Occipital lobe (tissue), 2 donors: ENCODE measurements around the gene CHURC1. TPM values are rescaled to one million over a fixed set of nuclear protein-coding genes. Genes with fewer than 3 reads are reported as not detected.

Experiments used
- DNase-seq: peaks from one replicate; lab custom pipeline; 2025; lab: John Stamatoyannopoulos, UW
- total RNA-seq: library from RNA; depleted of rRNA; stranded (reverse); fragments of >200 nt; gene quantifications from one replicate; pipeline ENCODE4 v1.2.3, GENCODE V29; 2014

The CHURC1 gene
- 32.0 TPM for total RNA-seq

DNA sequence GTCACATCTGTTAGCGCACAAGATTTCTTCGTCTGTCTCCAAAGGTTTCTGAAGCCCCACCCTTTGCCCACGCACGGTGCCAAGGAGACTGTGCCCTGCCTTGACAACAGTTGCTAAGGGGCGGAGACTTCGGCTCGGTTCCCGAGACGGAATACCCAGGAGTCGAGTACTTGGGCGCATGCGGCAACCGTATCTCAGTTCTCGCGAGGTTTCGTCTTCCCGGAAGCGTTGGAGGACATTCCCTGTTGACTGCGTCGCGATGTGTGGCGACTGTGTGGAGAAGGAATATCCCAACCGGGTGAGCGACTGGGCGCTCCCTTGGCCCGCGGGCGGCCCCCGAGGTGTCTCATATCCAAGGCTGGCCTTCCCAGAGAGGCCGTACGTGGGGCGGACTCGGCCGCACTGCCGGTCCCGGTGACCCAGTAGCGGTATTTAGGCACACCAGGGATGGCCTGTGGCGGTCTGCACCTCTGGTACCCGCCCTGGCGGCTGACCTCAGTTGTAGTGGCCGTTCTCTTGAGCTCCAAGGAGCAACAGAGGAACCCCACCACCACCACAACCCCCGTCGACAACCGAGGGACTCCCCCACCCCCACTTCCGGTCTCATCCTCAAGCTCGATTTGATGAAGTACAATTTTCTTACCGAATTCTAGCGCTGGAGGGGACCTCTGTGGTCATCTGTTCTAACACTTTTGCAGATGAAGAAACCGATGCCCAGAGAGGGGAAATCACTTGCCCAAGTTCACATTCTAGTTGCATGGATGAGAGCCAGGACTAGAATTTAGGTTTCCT, at the start of gene CHURC1:
TSS of gene CHURC1 (plus strand) at position 219 of the 792 bp plus-strand sequence. CDS start at position 260, 41 bp downstream.
- peak; percentile 97 for DNase-seq

DNA sequence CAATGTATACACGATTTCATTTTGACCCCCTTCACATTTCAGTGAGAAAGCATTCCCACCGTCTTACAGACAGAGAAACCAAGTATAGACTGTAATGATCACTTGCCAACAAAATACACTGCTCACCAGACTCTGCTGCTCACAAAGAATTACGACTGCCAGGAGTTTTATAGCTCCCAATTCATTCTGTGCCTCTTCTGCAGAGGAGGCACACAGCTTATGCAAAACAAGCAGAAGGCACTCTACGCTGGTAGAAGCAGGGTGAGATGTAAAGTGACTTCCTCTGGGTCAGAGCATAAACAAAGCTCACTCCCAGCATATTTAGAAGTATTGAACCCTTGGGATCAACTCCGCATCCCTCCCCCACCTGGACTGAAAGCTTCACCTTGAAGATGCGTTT, 49.1 kb upstream of the CHURC1 start:
- no peak for DNase-seq

DNA sequence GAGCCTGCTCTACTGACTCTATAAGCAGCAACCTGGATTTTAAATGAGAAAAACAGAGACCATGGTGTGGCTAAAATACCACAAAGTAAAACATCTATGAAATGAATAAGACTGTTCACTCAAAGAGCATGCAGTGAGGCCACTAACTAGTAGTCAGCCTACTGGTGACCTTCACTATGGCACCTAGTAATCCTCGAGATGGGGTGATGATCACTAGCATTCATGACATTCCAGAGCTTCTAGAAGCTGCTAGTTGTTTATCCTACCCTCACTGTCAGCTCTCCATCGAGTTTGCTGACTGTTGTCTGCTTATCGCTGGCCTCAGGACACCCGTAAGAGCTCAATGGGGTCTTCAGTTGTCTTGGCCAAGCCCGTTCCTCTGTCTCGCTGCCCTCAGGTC, 48.3 kb upstream of the CHURC1 start:
- no peak for DNase-seq

DNA sequence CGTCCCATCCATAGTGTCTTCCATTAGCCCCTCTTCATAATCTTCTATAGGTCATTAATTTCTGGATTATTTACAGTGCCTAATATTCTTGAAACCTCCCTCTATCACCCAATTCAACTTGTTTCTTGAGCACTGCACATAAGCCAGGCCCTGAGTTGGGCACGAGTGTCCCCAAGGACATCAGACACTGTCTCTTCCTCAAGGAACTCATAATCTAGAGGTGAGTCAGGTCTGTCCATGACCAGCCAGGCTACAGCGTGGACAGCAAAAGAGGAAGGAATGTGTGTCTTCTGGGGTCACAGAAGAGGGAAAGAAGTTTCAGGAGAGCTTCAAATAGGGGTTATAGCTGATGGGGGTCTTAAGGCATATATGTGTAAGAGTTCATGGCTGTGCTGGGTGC, 47.1 kb upstream of the CHURC1 start:
- DNase-seq = no peak

DNA sequence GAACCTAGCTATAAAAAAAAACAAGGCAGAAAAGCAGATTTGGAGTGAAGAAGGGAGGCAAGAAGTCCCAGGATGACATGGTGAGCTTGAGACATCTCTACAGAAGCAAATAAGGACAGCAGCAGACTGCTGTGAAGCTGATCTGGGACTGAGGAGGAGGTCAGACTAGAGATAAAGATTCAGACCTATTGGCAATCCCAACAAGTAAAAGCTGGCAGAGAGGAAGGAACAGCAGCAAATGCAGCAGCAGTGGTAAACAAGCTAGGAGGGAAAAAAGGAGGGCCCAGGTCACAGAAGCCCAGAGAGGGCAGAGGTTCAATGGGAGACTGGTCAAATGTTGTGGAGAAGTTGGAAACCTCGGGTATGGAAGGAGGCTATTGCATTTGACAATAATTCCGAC, 45.9 kb upstream of the CHURC1 start:
- DNase-seq = no peak

DNA sequence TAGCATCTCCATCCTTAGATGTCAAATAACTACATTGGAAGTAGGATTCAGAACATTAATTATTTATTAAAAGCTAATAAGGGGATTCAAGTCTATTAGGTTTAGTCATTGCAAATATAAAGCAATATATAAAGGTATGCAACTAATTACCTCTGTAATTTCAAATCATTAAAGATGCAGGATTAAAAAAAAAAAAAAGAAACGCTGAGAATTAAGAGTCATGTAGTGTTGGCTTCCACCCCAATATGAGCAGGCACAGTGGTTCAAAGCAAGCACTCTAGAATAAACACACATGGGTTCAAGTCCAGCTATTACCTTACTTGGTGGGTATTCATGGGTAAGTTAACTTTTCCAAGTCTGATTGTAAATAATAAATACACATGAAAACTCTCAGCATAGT, 45.4 kb upstream of the CHURC1 start:
- DNase-seq = no peak

DNA sequence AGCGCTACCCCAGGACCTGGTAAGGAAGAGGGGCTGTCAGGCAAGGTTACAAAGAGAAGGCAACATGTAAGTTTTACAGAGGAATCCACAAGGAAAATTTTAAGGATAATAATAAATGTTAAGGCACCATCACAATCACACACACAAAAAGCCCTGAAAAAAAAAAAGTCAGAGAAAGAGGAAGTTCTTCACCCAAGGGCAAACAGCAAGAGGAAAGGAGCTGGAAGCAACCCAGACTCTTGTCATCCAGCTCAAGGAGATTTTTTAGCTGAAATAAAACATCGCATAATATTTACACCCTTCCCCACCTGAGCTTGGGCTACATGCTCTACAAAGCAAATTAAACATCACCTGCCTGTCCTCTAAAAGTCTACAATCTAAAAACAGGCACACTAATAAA, 44.1 kb upstream of the CHURC1 start:
- DNase-seq = no peak

DNA sequence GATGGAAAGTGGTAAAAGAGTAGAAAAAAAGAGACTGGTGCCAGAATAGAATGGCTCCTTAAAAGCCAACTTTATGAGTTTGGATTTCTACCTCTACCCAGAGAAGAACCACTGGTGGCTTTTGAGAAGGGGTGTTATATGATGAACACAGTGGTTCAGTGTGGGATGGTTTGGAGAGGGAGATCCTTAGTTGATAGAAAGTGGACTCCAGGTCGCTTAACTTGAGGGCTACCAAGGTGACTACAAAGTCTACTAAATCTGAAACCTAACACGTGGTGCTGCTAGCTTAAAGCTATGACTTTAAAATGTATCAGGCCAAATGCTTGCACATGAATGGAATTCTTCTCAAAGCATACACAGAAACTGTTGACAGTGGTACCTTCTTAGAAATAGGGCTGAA, 42.9 kb upstream of the CHURC1 start:
- no peak for DNase-seq

DNA sequence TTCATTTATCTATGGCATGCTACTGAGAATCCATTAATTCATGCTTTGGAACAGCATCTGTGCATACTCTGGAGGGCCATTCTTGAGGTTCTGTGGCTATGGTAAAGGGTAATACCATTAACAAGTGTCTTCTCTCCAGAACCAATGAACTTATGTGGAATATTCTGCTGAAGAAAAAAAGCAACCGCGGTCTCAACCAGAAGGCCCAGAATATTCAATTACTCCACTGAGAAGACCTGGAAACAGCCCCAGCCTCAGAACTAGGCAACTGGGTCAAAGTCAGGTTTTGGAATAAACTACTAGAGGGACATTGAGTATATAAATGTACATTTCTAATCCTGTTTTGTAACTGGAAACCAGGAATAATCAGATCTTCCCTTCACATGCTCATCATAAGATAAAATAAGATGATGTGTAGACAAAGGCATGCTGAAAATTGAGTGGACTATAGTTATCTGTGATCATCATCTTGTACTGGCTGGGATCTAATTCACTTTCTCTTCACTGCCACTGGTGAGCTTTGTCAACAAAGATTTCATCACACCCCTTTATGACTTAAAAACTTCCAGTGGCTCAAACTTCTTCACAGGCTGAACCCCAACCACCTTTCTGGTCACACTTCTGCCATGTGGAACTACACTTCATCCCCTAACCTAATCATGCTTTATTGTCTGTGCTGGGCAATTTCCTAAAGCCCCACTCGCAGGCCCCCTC, 40.6 kb upstream of the CHURC1 start:
- no peak for DNase-seq

DNA sequence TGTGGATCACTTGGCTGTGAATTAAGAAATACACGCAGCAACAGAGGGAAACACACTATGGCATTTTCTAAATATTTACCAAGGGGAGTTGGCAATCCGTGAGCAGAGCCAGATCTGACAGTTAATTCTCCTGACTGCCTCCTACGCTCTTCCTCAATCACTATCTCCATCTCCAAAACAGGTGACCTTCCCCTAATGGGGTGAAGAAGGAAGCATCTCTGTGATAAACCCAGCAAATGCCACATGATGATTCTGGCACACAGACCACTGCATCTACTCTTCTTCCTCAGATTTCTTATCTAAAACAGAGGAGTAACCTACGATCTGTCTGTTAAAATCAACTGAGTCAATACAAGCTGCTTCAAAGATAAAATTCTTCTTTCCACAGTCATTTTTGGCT, 38.9 kb upstream of the CHURC1 start:
- DNase-seq = no peak

DNA sequence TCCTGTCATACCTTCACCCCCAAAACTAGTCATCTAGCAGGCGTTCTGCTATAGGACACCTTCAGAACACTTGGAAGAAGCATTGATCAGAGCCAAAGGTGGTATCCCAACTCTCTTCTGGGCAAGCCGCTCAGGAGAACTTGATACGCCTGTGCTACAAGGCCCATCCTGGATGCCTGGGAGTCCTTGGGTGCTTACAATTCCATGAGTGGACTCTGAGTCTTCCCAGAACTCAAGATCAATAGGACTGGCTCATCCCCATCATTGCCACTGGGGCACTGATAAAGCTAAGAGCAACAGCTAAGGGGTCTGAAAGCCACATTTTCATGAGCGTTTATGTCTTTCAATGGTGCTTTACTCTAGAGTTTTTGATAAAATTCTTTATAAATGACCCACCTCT, 36.4 kb upstream of the CHURC1 start:
- DNase-seq = no peak

DNA sequence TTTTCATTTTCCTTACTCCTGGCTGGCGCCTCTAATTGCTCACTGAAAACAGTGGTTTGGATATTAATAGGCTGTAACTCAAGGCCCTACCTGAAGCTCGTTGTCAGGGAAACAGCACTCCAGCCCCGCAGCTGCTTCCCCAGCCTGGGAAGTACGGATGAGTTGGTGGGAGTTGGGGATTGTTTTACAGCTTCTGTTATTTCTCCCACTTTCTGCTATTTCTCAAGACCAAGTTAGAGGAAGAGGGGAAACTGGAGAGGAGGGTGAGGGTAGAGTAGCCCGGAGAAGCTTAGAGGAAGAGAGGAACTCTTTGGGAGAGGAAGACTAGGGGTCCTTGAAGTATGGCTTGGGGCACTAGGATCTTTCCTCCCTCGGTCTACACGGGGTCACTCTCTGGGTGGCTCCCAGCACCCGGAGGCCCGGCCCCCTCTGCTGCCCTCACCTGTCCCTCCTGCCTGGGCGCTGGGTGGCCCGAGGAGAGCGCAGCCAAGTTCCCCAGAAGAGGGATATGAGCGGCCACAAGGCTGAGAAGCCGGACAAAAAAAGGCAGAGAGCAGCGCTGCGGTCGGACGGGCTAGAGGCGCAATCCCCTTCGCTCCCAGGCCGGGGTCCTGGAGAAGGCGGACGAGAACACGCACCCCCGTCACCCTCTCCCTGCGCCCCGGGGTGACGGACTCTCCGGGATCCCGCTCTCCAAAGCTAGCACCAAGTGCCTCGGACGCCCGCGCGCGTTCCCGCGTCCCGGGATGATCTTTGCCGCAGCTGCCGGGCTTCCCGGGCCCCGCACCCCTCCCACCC, 35.2 kb upstream of the CHURC1 start:
- no peak for DNase-seq

DNA sequence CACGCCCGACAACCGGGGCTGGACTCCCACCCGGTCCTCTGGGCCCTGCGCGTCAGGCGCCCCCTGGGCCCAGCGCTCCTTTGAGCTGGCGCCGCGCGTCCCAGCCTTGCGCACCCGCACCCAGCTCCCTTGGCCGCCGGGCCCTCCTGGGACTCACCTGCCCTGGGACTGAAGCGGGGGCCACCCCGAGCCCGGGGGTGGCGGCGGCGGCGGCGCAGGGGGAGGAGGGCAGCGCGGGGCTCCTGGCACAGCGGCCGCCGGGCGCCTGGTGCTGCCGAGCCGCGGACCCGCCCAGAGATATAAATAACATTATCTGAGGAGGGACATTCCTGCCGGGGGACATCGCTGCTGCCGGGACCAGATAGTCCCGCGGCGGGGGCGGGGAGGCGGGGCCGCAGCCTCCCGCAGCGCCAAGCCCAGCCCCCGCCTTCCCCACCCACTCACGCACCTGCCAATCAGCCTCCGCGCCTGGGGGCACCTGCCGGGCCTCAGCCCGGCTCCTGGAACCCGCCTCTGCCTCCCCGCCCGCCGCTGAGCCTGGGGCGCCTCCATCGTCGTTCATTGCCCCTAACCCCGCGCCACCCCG, 34.5 kb upstream of the CHURC1 start, which contains the start of gene SPTB:
TSS of gene SPTB (minus strand) at position 273 of the 586 bp plus-strand sequence. CDS start 56,813 bp downstream, outside the sequence.
- DNase-seq = peak; percentile 52

DNA sequence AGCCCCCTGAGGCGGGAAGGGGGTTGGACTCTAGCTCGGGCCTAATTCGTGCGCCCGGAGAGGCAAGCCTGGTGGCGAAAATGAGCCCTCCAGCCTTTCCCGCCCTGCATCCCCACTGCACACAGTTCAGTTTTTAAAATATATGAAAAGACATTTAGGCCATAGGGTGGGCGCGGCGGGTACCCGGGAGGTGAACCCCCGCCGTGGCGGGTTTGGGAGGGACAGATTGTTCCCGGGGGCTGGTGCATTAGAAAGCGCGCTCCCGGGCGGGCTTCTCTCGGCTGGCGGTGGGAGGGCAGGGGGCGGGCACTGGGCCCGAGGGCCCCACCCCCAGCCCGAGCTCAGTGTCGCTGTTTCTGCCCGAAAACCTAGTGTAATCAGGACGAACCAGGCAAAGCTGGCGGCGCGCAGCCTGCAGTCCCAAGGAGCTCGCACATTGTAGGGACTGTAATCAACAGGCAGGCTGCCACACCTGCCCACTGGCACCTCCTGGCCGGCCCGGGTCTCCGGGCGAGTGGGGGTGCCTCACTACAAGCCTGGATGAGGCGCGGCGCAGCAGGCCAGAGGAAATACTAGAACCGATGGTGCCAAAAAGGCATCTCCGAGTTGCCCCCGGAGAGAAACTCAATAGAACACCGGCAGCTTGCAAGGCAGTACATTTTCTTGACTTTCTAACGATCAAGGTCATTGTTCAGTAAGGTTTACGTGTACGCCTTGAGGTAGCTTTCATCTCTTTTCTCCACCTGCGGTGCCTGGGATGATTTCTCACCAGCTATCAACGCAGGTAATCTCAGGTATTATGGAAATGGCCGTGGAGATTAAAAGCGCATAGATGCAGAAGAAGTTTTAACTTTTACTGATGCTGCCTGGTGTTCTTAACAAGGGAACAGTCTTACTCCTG, 33.8 kb upstream of the CHURC1 start:
- DNase-seq = peak; percentile 43

DNA sequence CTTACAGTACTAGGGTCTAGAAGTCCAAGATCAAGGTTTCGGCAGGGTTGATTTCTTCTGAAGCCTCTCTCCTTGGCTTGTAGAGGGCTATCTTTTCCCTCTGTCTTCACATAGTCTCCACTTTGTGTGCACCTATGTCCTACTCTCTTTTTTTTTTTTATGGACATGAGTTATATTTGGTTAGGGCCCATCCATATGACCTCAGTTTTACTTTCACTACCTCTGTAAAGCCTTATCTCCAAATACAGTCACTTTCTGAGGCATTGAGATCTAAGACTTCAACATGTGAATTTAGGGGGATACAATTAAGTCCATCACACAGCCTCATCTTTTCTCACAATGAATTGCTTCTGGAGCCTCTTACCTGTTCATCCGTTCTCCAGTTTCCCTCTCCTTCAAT, 28.7 kb upstream of the CHURC1 start:
- DNase-seq = no peak

DNA sequence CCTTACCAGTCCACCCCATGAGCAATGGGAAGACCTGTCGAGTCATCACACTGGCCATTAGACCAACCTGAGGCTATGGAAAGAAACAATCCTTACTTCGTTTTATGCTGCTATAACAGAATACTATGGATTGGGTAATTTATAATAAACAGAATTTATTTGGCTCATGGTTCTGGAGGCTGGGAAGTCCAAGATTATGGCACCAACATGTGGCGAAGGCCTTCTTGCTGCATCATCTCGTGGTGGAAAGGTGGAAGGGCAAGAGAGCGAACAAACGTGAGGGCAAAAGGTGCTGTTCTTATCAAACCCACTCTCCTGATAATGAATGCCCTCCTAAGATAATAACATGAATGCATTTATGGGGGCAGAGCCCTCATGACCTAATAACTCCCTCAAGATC, 24.9 kb upstream of the CHURC1 start:
- DNase-seq = no peak

DNA sequence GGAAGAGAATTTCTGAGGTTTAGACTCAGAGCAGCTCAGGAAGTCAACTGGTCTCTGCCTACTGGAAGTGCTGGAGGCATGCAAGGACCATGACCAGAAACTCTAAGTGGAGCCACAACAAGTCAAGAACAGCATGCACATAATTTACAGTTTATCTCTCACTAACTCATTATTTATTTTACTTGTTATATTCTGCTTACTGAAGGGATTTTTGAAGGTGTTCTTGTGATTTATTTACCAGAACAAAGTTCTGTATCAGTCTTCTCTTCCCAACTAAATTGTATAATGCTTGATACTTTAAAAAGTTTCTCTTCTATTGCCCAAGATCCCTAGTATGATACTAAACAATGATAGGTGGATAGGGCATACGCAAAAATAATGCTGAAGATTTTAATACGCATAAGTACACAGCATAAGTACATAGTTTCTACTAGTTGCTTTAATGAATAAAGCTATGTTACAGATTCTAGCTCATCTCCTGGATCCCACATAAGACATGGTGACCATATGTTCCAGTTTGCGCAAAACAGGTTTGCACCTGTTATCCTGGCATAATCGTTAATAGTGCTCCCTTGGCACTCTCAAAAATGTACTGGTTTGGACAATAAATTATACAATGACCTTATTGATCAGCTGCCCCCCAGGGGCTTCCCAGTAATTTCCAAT, 22.9 kb upstream of the CHURC1 start:
- DNase-seq = no peak

DNA sequence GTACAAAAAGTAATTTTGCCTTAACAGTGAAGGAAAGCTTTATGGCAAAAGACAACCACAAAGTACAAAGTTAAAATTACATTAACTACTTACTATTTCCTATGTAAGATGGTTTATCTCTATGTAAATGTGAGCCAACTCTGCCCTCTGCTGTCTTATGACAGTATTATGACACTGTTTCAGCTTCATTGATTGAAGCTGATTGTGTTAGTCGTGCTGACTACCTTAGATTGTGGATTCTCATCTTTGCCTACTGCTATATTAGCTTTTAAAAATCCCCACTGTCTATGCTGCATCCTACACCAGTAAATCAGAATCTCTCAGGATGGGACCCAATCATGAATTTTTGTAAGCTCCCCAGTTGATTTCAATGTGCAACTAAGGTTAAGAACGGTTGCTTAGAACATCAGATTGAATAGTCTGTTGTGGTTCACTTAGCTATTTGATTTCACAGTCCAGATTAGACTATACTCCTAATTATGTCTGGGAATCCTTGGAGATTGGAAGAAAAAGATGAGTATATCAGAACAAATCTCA, 22.3 kb upstream of the CHURC1 start:
- no peak for DNase-seq

DNA sequence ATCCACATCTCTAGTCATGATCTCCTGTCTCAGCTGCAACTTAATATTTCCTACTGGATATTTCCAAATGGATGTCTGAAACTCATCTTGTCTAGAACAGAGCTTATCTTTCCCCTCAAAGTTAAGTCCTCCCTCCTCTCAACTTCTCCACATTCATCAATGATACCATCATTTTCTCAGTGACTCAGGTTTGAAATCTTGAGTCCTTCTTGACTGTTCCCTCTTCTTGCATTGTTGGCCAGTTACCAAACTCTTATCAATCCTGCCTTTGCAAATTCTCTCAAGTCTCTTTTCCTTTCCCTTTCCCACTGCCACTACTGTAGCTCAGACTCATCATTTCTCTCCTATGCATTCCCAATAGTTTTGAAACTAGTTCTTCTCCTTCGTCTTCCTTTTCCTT, 14.3 kb upstream of the CHURC1 start:
- DNase-seq = no peak

DNA sequence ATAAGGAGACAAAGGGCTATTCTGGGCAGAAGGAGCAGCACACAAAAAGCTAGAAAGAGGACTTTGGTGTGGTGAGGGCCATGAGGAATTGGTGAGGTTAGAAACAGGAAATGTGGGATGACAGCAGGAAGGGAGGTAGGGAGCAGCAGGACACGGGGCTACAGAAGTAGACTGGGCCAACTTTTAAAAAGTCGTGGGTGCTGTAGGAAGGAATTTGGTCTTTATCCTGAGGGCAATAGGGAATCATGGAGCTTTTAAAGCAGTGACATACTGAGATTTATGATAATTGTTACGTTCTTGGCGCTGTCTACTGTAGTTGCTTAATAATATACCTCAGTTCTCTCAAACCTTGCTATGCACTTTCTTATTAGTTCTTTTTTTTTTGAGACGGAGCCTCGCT, 8.2 kb upstream of the CHURC1 start:
- DNase-seq = no peak
